Measurements from ENCODE around the gene CALN1. TPM values are rescaled to one million over a fixed set of nuclear protein-coding genes. Genes with fewer than 3 reads are reported as not detected.

The CALN1 gene
- total and polyA plus RNA-seq, 4 donors, result 0.02 to 0.91 (median 0.03) TPM

- peaks cover 0 to 2% (median 0%) of the 10 kb centered on the region in 5 donors for H3K4me1 ChIP-seq (ENCODE audit: control insufficient read depth in 5 of 5, insufficient read depth in 5 of 5, low read length in 5 of 5)
- DNase-seq (no peak), ATAC-seq (ENCODE audit: insufficient read depth, low FRiP score) (no peak)
- no peaks in the 10 kb centered on the region for H3K27me3 ChIP-seq (ENCODE audit: control insufficient read depth in 3 of 3, insufficient read depth in 3 of 3, low read length in 2 of 3)
- 58 to 68% methylated on average over 1 of the region's 1 CpG for WGBS, 2 donors
- no peaks in the 10 kb centered on the region for H3K36me3 ChIP-seq (ENCODE audit: control insufficient read depth in 4 of 4, insufficient read depth in 4 of 4, low read length in 4 of 4)
- H3K4me3 ChIP-seq, result no peak overlapping the region
- no peak overlapping the region for H3K27ac ChIP-seq (ENCODE audit: low read depth in 1 of 2, low read length in 1 of 2)
- H3K9me3 ChIP-seq (ENCODE audit: control insufficient read depth in 4 of 4, insufficient read depth in 3 of 4, low read length in 3 of 4), result peaks cover 0 to 2% (median 0%) of the 10 kb centered on the region in 4 donors
- H3K9ac ChIP-seq (ENCODE audit: insufficient read depth in 1 of 2, low read length in 2 of 2), result no peak overlapping the region
- TF ChIP-seq CTCF (IDR thresholded peaks at IDR 0.05; ENCODE audit: control extremely low read depth, extremely low read depth), result no peak
Observed at GRCh38 chr7:72035266-72035665, 376.9 kb downstream of the CALN1 start.

- Histone ChIP-seq H3K27ac (ENCODE audit: low read depth in 1 of 2, low read length in 1 of 2) (no peak overlapping the region), H3K9me3 (ENCODE audit: control insufficient read depth in 4 of 4, insufficient read depth in 3 of 4, low read length in 3 of 4) (peaks cover 0 to 7% (median 0%) of the 10 kb centered on the region in 4 donors), H3K36me3 (ENCODE audit: control insufficient read depth in 4 of 4, insufficient read depth in 4 of 4, low read length in 4 of 4) (no peaks in the 10 kb centered on the region), H3K27me3 (ENCODE audit: control insufficient read depth in 3 of 3, insufficient read depth in 3 of 3, low read length in 2 of 3) (no peaks in the 10 kb centered on the region), H3K9ac (ENCODE audit: insufficient read depth in 1 of 2, low read length in 2 of 2) (no peak overlapping the region), H3K4me3 (no peak overlapping the region), H3K4me1 (ENCODE audit: control insufficient read depth in 5 of 5, insufficient read depth in 5 of 5, low read length in 5 of 5) (peaks cover 0 to 2% (median 0%) of the 10 kb centered on the region in 5 donors)
- DNase-seq (peak in 1 of 3 donors; percentile 34), ATAC-seq (ENCODE audit: insufficient read depth, low FRiP score) (no peak)
- no peak for TF ChIP-seq CTCF (IDR thresholded peaks at IDR 0.05; ENCODE audit: control extremely low read depth, extremely low read depth)
- WGBS, 2 donors, result 44 to 47% methylated on average over 1 of the region's 1 CpG
Observed at GRCh38 chr7:72032934-72033333, 379.2 kb downstream of the CALN1 start.

GRCh38 chr7:72030994-72031667, 381.0 kb downstream of the CALN1 start:
- ATAC-seq (ENCODE audit: insufficient read depth, low FRiP score) (no peak), DNase-seq (no peak)
- TF ChIP-seq CTCF (IDR thresholded peaks at IDR 0.05; ENCODE audit: control extremely low read depth, extremely low read depth), result no peak
- H3K9ac ChIP-seq (ENCODE audit: insufficient read depth in 1 of 2, low read length in 2 of 2), result no peak overlapping the region
- peaks cover 0 to 7% (median 0%) of the 10 kb centered on the region in 4 donors for H3K9me3 ChIP-seq (ENCODE audit: control insufficient read depth in 4 of 4, insufficient read depth in 3 of 4, low read length in 3 of 4)
- no peak overlapping the region for H3K4me3 ChIP-seq
- 87 to 95% methylated on average over 4 of the region's 4 CpGs for WGBS, 2 donors
- no peaks in the 10 kb centered on the region for H3K27me3 ChIP-seq (ENCODE audit: control insufficient read depth in 3 of 3, insufficient read depth in 3 of 3, low read length in 2 of 3)
- H3K4me1 ChIP-seq (ENCODE audit: control insufficient read depth in 5 of 5, insufficient read depth in 5 of 5, low read length in 5 of 5), result peaks cover 0 to 2% (median 0%) of the 10 kb centered on the region in 5 donors
- no peaks in the 10 kb centered on the region for H3K36me3 ChIP-seq (ENCODE audit: control insufficient read depth in 4 of 4, insufficient read depth in 4 of 4, low read length in 4 of 4)
- no peak overlapping the region for H3K27ac ChIP-seq (ENCODE audit: low read depth in 1 of 2, low read length in 1 of 2)
